H1 (cell line): ENCODE measurements around the gene NDST3. TPM values are rescaled to one million over a fixed set of nuclear protein-coding genes. Genes with fewer than 3 reads are reported as not detected.
A peak's percentile ranks its signal among the peaks of the same experiment; 100 is the strongest.

Source experiments
- CTCF ChIA-PET: fragments of 300-600 bp; sonication (Branson Sonifier 250); formaldehyde crosslinking; loops from one replicate; lab custom pipeline; 2021; ENCODE audit not compliant: partially characterized antibody; lab: Charles Lee
- POLR2A ChIA-PET: fragments of 300-600 bp; sonication (Branson Sonifier 250); formaldehyde crosslinking; loops from one replicate; lab custom pipeline; 2021; ENCODE audit warnings: inconsistent platforms; ENCODE audit not compliant: partially characterized antibody; lab: Charles Lee
- DNase-seq, 2 experiments: peaks; one replicate each; pipeline versions ENCODE4 v3.0.0 to v3.0.0-alpha.2; 2010 to 2022; ENCODE audit warnings: low spot score in 2 of 2, low read depth in 1 of 2, mixed read lengths in 1 of 2
- FAIRE-seq: peaks from 2 replicates; lab custom pipeline; 2011; peaks lifted over from hg19 to GRCh38; lab: Jason Lieb, UNC
- H2AFZ ChIP-seq: 2 replicates; pipeline ENCODE4 v1.8.1; 2012; ENCODE audit warnings: low read length, inconsistent platforms
- H2AK5ac ChIP-seq: 2 replicates; pipeline ENCODE4 v1.6.1; 2013; ENCODE audit warnings: low read depth, low read length
- H2BK120ac ChIP-seq: replicated peaks from 2 replicates; pipeline ENCODE3; 2013; ENCODE audit warnings: low read depth, low read length, inconsistent platforms
- H2BK12ac ChIP-seq: 2 replicates; pipeline ENCODE4 v1.6.1; 2013; ENCODE audit warnings: low read depth, low read length
- H2BK15ac ChIP-seq: 2 replicates; pipeline ENCODE4 v1.6.1; 2013; ENCODE audit warnings: low read length
- H2BK20ac ChIP-seq: 2 replicates; pipeline ENCODE4 v1.6.1; 2013; ENCODE audit warnings: low read length
- H2BK5ac ChIP-seq: 2 replicates; pipeline ENCODE4 v1.6.1; 2013; ENCODE audit warnings: low read depth, low read length
- H3K14ac ChIP-seq: 2 replicates; pipeline ENCODE4 v1.6.1; 2013; ENCODE audit warnings: inconsistent platforms; ENCODE audit not compliant: insufficient read length
- H3K18ac ChIP-seq: 2 replicates; pipeline ENCODE4 v1.6.1; 2013; ENCODE audit warnings: low read length; ENCODE audit errors: extremely low read depth
- H3K23ac ChIP-seq: 2 replicates; pipeline ENCODE4 v1.6.1; 2013; ENCODE audit warnings: inconsistent platforms; ENCODE audit not compliant: insufficient read length
- H3K23me2 ChIP-seq: 2 replicates; pipeline ENCODE4 v1.6.1; 2013; ENCODE audit warnings: low read depth, low read length
- H3K27ac ChIP-seq: 2 replicates; pipeline ENCODE4 v1.6.1; 2011; ENCODE audit warnings: low read depth, low read length, inconsistent platforms
- H3K27me3 ChIP-seq, 4 experiments: replicated peaks in 1 of 4; 1 replicate in 1 of 4; 2 replicates in 3 of 4; pipeline versions ENCODE4 v1.6.1 to v1.8.1; 2011 to 2013; ENCODE audit warnings: low read length in 3 of 4, mild to moderate bottlenecking in 3 of 4, inconsistent platforms in 2 of 4, mixed read lengths in 2 of 4, moderate library complexity in 1 of 4; ENCODE audit not compliant: control insufficient read depth in 3 of 4, insufficient read depth in 3 of 4; ENCODE audit errors: extremely low read depth in 1 of 4
- H3K36me3 ChIP-seq, 4 experiments: 2 replicates each; pipeline versions ENCODE4 v1.6.1 to v1.8.1; 2011 to 2013; ENCODE audit warnings: mild to moderate bottlenecking in 4 of 4, low read length in 3 of 4, moderate library complexity in 2 of 4, control low read depth in 1 of 4, inconsistent platforms in 1 of 4; ENCODE audit not compliant: insufficient read depth in 4 of 4, control insufficient read depth in 2 of 4
- H3K4ac ChIP-seq: replicated peaks from 2 replicates; pipeline ENCODE3; 2013; ENCODE audit warnings: low read length, low read depth, mixed read lengths, inconsistent platforms; ENCODE audit not compliant: insufficient read length
- H3K4me1 ChIP-seq, 4 experiments: replicated peaks in 1 of 4; 1 replicate in 1 of 4; 2 replicates in 3 of 4; pipeline versions ENCODE4 v1.6.1 to v1.8.1; 2011 to 2013; ENCODE audit warnings: low read length in 3 of 4, inconsistent platforms in 2 of 4, mixed read lengths in 1 of 4; ENCODE audit not compliant: insufficient read depth in 4 of 4, control insufficient read depth in 3 of 4
- H3K4me2 ChIP-seq, 2 experiments: 2 replicates each; pipeline versions ENCODE4 v1.6.1 to v1.8.1; 2011 to 2013; ENCODE audit warnings: low read depth in 2 of 2, low read length in 2 of 2, control low read depth in 1 of 2, inconsistent platforms in 1 of 2, mild to moderate bottlenecking in 1 of 2; ENCODE audit not compliant: insufficient read depth in 1 of 2
- H3K4me3 ChIP-seq, 4 experiments: fragments of 200-600, 300-600 bp in 1 of 4; sonication (generic), shearing (Covaris generic), sonication (Bioruptor Twin) in 1 of 4; 2 replicates each; pipeline versions ENCODE4 v1.5.1 to v1.8.1; 2011 to 2016; ENCODE audit warnings: low read length in 4 of 4, low read depth in 3 of 4, control low read depth in 2 of 4, inconsistent platforms in 2 of 4, mild to moderate bottlenecking in 2 of 4, mixed read lengths in 1 of 4, moderate library complexity in 1 of 4; ENCODE audit not compliant: insufficient read depth in 2 of 4; ENCODE audit errors: extremely low read depth in 1 of 4
- H3K56ac ChIP-seq: replicated peaks from 2 replicates; pipeline ENCODE3; 2013; ENCODE audit warnings: low read depth, mild to moderate bottlenecking, mixed read lengths, low read length, inconsistent platforms; ENCODE audit not compliant: insufficient read length
- H3K79me1 ChIP-seq: 2 replicates; pipeline ENCODE4 v1.6.1; 2013; ENCODE audit warnings: low read depth, low read length, control low read depth
- H3K79me2 ChIP-seq, 2 experiments: 2 replicates each; pipeline versions ENCODE4 v1.6.1 to v1.8.1; 2012 to 2013; ENCODE audit warnings: low read length in 2 of 2, mild to moderate bottlenecking in 2 of 2, inconsistent platforms in 1 of 2; ENCODE audit not compliant: insufficient read depth in 2 of 2, control insufficient read depth in 1 of 2
- H3K9ac ChIP-seq, 4 experiments: replicated peaks in 1 of 4; 1 replicate in 1 of 4; 2 replicates in 3 of 4; pipeline versions ENCODE4 v1.6.1 to v1.8.1; 2011 to 2013; ENCODE audit warnings: low read depth in 3 of 4, low read length in 3 of 4, control low read depth in 2 of 4, mild to moderate bottlenecking in 2 of 4, moderate library complexity in 2 of 4, inconsistent platforms in 1 of 4; ENCODE audit errors: extremely low read depth in 1 of 4
- H3K9me3 ChIP-seq, 2 experiments: 2 replicates each; pipeline versions ENCODE4 v1.6.1 to v1.8.1; 2012 to 2013; ENCODE audit warnings: mild to moderate bottlenecking in 2 of 2, moderate library complexity in 2 of 2, control low read depth in 1 of 2, inconsistent platforms in 1 of 2, low read depth in 1 of 2, low read length in 1 of 2, mixed read lengths in 1 of 2; ENCODE audit not compliant: insufficient read depth in 2 of 2
- H4K20me1 ChIP-seq, 2 experiments: replicated peaks in 1 of 2; 2 replicates each; pipeline versions ENCODE3 to v1.8.1; 2011 to 2013; ENCODE audit warnings: inconsistent platforms in 2 of 2, low read length in 2 of 2, mild to moderate bottlenecking in 1 of 2; ENCODE audit not compliant: insufficient read depth in 2 of 2, control insufficient read depth in 1 of 2
- H4K5ac ChIP-seq: 2 replicates; pipeline ENCODE4 v1.6.1; 2013; ENCODE audit warnings: low read length, low read depth, mixed read lengths, inconsistent platforms; ENCODE audit not compliant: insufficient read length
- H4K8ac ChIP-seq: 2 replicates; pipeline ENCODE4 v1.8.0; 2013; ENCODE audit warnings: mild to moderate bottlenecking, moderate library complexity, low read length, inconsistent platforms; ENCODE audit not compliant: insufficient read depth; ENCODE audit errors: extremely low read depth
- H4K91ac ChIP-seq: replicated peaks from 2 replicates; pipeline ENCODE3; 2013; ENCODE audit warnings: low read length, mixed read lengths, inconsistent platforms; ENCODE audit not compliant: insufficient read length
- CBX8 ChIP-seq: fragments of 300-800, 300-1000 bp; sonication (generic); IDR thresholded peaks from 2 replicates; pipeline ENCODE4 v1.7.1; 2016; ENCODE audit warnings: low read depth, low read length, borderline replicate concordance
- POLR2AphosphoS5 ChIP-seq: IDR thresholded peaks from 2 replicates; pipeline ENCODE4 v1.6.1; 2011; ENCODE audit warnings: low read depth, low read length
- TBP ChIP-seq: IDR thresholded peaks from 2 replicates; pipeline ENCODE4 v1.6.1; 2011; ENCODE audit warnings: low read depth, low read length, improper control_type of control experiment
- WGBS, 2 experiments: shearing (Covaris generic) in 1 of 2; methylation state at CpG; one replicate each; pipeline versions ENCODE4 v1.1.6 to v1.1.7; 2013 to 2015; ENCODE audit warnings: low lambda C conversion rate in 2 of 2, mixed read lengths in 2 of 2, inconsistent platforms in 1 of 2, low coverage in 1 of 2, missing lambda C conversion rate in 1 of 2; ENCODE audit not compliant: insufficient replicate concordance in 2 of 2, insufficient coverage in 1 of 2, insufficient read length in 1 of 2; ENCODE audit errors: extremely low coverage in 1 of 2, missing lambda C conversion rate in 1 of 2; 5-methylcytosine and 5-hydroxymethylcytosine counted together
- polyA plus RNA-seq, 7 experiments: library from polyadenylated mRNA; depleted of rRNA in 3 of 7; stranded (reverse) in 5 of 7; unstranded in 2 of 7; fragments of >200 nt in 5 of 7; fragments of 200-250 nt in 2 of 7; gene quantifications; 1 replicate in 5 of 7; 2 replicates in 1 of 7; 4 replicates in 1 of 7; pipeline versions ENCODE4 v1.2.1 to v1.2.3, GENCODE V29; 2011 to 2013; ENCODE audit warnings: missing spikeins in 2 of 7, mixed read lengths in 2 of 7
- total RNA-seq: library from RNA; stranded (reverse); fragmentation: NEBNext Ultra II Directional; extraction: Animal tissue kit (Norgen Biotek cat#: 25700); gene quantifications from 2 replicates; pipeline ENCODE4 v1.2.1, GENCODE V29; 2021

The NDST3 gene
- total and polyA plus RNA-seq, 2 of the 8 experiments (the other 6 are each of a cell fraction or from before 2014, with no cell fraction given), result 0.35 to 0.60 TPM

DNA sequence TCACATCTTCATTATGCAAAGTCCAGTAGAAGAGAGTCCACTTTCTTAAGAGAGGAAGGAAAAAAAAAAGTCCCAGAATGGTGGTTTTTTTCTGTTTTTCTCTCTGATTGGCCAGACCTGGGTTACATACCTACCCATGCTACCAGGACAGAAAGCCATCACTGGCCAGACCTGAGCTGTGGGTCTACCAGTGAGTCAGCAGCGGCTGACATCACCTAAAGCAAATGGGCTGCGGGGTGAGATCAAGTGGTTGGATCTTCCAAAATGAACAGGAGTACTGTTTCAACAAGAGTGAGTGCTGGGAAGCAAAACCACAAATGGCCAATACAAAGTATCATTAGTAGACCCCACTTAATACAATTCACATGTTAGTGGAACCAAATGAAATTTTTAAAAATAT lies 1.6 kb upstream of the NDST3 start:
- Histone ChIP-seq H3K79me1 (no peaks in the 10 kb centered on the region), H3K36me3 (no peaks in the 10 kb centered on the region), H4K20me1 (no peaks in the 10 kb centered on the region), H3K27me3 (peaks cover 0 to 2% (median under 1%) of the 10 kb centered on the region in 4 experiments; a peak in 1 of 7 replicates), H4K8ac (no peak overlapping the region), H3K27ac (no peak overlapping the region), H3K23ac (no peak overlapping the region), H3K4me3 (peak overlapping the region; percentile 53 to 80 (median 55); a peak in 7 of 8 replicates), H3K23me2 (no peaks in the 10 kb centered on the region; the same call in 1 of the 2 replicates), H3K56ac (no peak overlapping the region), H3K9me3 (no peaks in the 10 kb centered on the region)
- POLR2A ChIA-PET, result no interaction called here
- no peak for DNase-seq
- TF ChIP-seq POLR2AphosphoS5, result no peak
- TF ChIP-seq CBX8, result no peak
- TF ChIP-seq TBP, result no peak
- TF ChIP-seq, all 59 proteins: peak for 0
- Histone ChIP-seq H3K4me1 (no peaks in the 10 kb centered on the region), H3K9ac (no peak overlapping the region), H3K4me2 (peak overlapping the region; percentile 9 to 60; a peak in 3 of 4 replicates), H2AK5ac (no peak overlapping the region), H4K91ac (no peak overlapping the region), H3K18ac (no peak overlapping the region), H2BK15ac (peak overlapping the region; percentile 65; the same call in 1 of the 2 replicates), H3K79me2 (no peaks in the 10 kb centered on the region), H3K4ac (no peak overlapping the region), H2BK20ac (no peak overlapping the region), H3K14ac (no peak overlapping the region), H4K5ac (no peak overlapping the region), H2BK5ac (no peak overlapping the region), H2AFZ (no peak overlapping the region), H2BK12ac (no peak overlapping the region), H2BK120ac (no peak overlapping the region)
- CTCF ChIA-PET, result interaction anchor here (0.6 to 2.0 kb wide), 8 partner anchors 15 to 898 kb away, joined by 3 to 8 read pairs (median 4); no protein-coding TSS in a partner anchor
- WGBS, 2 experiments, result 74% methylated on average over 2 of the region's 2 CpGs; no CpG with 5 or more reads in 1 of the 2 experiments
- no peak for FAIRE-seq
